GM19452 (cell line): ENCODE results near the gene REEP6.
"Not testable (repeated sequence)": the region's sequence is repeated elsewhere in the genome, so short reads cannot be mapped to it uniquely, and the experiment has no call there.

ENCODE experiments used
- ATAC-seq: cut with Tn5 transposase; IDR thresholded peaks from one replicate; pipeline ENCODE4 v1.9.1; 2021; ENCODE audit not compliant: unreplicated experiment

REEP6 gene

GRCh38 chr19:1522838-1523237 is 31.9 kb downstream of the REEP6 start:
- ATAC-seq, result no peak

DNA sequence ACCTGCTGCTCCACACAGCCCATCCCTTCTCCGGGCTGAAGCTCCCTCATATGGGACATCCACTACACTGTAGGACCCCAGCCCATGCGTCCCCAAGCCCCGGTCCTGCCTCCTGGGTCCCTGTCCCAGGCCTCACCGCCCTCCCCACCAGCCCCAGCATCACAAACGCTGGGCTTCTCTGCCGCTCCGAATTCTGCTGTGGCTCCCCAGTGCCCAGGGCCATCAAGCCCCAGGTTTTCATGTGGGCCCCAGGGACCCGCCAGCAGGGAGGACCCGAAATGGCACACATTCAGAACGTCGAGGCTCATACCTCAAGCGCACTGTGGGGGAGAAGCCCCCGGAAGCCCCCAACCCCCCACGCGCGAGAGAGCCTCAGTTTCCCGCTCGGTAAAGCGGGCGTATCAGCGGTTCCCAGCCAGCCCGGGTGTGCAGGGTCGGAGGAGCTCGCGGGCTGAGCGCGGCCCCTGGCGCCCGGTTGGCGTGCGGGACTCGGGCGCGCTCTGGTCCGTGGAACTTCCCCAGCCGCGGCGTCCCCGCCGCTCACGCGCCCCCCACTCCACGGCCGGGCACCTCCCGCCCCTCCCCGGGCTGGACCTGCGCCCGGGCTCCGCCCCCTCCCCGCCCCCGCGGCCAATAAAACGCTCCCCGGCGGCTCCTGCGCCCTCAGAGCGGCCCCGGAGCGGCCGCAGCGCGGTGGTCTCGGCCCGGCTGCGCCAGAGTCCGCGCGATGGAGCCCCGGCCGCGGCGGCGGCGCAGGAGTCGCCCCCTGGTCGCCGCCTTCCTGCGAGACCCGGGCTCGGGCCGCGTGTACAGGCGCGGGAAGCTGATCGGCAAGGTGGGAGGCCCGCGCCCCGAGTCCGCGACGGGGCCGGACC is 32.7 kb downstream of the REEP6 start, which contains the start of gene PLK5:
Gene PLK5 (plus strand): TSS at position 666 of the 875 bp plus-strand sequence. CDS start 2,920 bp downstream, outside the sequence.
- no peak for ATAC-seq

GRCh38 chr19:1524287-1524971 is 33.4 kb downstream of the REEP6 start:
- no peak for ATAC-seq

GRCh38 chr19:1524972-1525325 is 34.0 kb downstream of the REEP6 start:
- no peak for ATAC-seq

DNA sequence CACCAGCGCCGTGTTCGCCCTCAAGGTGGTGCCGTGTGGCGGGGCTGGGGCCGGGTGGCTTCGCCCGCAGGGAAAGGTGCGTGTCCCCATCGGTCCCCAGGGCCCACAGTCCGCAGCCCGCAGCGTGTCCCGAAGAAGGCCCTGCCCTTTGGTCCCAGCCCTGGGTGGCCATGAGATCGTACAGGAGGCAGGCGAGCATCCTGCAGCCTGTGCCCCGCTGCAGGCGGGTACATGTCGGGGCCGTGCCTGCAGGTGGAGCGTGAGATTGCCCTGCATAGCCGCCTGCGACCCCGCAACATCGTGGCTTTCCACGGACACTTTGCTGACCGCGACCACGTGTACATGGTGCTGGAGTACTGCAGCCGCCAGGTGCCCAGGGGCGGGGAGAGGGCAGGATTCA is 34.4 kb downstream of the REEP6 start:
- no peak for ATAC-seq

GRCh38 chr19:1526066-1526778 is 35.2 kb downstream of the REEP6 start:
- ATAC-seq, result no peak

DNA sequence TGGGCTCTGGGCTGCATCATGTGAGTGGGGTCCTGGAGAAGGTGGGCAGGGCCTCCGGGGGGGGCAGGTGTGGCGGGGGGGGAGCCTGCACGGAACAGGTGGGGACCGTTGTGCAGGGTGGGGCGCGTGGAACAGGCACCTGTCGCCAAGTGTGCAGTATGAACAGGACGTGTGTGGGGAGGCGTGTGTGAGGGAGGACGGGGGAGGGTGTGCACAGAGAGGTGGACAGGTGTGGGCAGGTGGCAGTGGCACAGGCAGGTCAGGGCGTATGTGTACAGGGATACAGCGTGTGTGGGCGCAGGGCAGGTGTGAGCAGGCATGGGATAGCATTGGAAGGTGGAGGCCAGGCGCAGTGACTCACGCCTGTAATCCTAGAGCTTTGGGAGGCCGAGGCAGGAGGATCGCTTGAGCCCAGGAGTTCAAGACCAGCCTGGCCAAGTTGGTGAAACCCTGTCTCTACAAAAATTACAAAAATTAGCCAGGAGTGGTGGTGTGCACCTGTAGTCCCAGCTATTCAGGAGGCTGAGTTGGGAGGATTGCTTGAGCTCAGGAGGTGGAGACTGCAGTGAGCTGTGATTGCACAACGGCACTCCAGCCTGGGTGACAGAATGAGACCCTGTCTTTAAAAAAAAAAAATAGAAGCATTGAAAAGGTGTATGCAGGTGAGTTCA is 36.1 kb downstream of the REEP6 start:
- ATAC-seq, result no peak

DNA sequence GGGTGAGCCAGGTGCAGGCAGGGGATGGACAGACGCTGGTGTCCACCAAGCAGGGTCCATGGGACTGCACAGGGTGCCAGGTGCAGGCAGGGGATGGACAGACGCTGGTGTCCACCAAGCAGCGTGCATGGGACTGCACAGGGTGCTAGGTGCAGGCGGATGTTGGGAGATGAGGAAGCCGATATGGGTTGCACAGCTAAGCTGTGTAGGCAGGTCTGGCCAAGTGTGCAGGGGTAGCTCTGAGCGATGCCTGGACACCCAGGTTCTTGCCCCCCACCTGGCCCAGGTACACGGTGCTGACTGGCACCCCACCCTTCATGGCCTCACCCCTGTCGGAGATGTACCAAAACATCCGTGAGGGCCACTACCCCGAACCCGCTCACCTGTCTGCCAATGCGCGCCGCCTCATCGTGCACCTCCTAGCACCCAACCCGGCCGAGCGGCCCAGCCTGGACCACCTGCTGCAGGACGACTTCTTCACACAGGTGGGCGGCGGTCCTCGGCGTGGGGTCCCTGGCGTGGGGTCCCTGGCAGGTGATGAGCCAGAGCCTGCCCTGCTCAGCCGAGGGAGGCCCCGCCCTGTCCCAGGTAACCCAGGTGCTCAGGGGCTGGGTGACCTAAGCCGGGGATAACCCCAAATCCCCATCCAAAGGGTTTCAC is 36.8 kb downstream of the REEP6 start:
- ATAC-seq, result no peak

DNA sequence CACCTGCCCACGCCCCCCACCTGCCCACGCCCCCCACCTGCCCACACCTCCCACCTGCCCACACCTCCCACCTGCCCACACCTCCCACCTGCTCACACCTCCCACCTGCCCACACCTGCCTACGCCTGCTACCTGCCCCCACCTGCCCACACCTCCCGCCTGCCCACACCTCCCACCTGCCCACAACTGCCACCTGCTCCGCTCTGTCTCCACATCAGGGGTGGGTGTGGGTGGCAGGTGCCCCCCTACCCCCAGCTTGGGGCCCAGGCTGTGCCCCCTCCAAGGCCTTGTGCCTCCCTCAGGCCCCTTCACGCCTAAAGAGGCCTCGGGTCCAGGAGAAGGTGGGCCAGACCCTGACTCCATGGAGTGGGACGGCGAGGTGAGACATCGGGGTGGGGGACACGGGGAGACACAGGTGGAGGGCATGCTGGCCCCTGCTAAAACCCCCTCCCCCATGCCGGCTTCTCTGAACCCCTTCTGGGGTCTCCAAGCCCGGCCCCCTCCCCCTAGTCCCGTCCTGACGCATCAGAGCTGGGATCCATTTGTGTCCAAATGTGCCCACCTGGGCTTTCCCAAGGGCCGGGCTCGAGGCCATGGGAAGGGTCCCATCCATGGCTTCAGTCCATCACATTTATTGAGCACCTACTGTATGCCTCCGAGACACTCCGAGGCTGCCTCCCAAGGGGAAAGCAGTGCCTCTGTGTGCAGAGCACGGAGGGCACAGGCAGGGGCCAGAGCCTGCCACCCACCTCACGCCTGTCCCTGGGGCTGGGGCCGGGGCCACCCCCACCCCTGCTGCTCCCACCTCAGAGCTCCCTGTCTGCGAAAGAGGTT is 37.8 kb downstream of the REEP6 start:
- no peak for ATAC-seq

GRCh38 chr19:1529430-1529816 is 38.4 kb downstream of the REEP6 start:
- no peak for ATAC-seq

- not testable (repeated sequence) for ATAC-seq
These were observed 39.9 kb downstream of the REEP6 start for GRCh38 chr19:1530856-1531255.

GRCh38 chr19:1531587-1531986 is 40.6 kb downstream of the REEP6 start:
- ATAC-seq, result no peak

DNA sequence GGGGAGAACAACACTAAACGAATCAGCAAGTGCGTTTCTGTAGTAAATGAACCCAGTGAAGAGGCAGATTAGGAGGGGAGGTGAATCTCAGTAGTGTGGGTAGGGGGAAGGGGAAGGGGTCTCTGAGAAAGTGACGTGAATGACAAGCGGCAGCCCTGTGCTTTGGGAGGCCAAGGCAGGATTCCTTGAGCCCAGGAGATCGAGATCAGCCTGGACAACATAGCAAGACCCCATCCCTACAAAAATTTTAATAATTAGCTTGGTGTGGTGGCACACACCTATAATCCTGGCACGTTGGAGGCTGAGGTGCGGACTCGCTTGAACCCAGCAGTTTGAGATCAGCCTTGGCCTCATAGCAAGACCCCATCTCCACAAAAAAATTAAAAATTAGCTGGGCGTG is 41.0 kb downstream of the REEP6 start:
- ATAC-seq, result no peak

DNA sequence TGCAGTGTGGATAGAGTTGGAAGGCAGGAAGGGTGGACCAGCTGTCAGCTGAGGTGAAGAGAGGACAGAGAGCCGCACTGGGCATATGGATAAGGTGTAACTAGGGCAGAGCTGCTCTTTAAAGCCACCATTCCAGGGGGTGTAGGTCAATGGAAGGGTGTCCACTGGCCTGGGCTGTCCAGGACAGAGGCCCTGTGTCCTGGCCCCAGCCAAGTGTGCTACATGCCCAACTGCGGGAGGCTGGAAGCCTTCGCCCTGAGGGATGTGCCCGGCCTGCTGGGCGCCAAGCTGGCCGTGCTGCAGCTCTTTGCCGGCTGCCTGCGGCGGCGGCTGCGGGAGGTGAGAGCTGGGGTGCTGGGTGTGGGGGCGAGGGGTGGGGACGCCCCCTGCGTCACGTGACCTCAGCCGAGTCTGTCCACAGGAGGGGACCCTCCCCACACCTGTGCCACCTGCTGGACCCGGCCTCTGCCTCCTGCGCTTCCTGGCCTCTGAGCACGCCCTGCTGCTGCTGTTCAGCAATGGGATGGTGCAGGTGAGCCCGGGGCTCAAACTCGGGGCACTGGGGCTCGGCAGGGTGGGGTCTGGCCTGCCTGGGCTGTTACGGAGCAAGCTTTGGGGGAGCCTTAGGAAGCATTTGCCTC is 42.6 kb downstream of the REEP6 start:
- ATAC-seq, result no peak

- no peak for ATAC-seq
These were observed 44.0 kb downstream of the REEP6 start for GRCh38 chr19:1534972-1535371.

DNA sequence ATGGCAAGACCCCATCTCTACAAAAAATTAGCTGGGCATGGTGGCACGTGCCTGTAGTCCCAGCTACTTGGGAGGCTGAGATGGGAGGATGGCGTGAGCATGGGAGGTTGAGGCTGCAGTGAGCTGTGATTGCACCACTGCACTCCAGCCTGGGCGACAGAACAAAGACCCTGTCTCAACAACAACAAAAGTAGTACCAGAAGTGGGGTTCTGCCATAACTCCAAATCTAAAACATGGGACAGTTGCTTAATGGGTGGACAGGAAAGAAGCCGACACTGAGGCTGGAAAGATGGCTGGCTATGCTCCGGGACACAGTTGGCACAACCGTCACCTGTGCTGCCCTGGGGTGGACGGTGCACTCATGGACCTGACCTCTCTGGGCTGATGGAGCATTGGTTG is 44.7 kb downstream of the REEP6 start:
- ATAC-seq, result not testable (repeated sequence)

DNA sequence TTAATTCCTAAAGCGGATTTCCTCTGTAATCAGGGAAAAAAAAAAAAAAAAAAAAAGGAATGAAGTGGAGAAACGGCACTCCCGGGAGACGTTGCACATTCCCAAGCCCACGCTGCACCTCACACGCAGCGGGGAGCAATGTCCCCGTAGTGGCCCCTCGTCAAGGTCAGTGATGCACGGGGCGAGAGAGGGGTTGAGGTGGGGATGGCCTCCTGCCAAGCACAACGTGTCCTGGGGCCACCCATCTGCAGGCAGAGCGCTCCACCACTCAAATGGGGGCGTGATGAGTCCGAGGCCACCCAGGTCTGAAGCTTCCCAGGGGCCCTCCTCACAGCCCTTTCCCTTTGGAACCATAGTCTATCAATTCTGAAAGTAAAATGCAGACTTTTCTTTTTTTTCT is 48.0 kb downstream of the REEP6 start:
- ATAC-seq, result no peak

DNA sequence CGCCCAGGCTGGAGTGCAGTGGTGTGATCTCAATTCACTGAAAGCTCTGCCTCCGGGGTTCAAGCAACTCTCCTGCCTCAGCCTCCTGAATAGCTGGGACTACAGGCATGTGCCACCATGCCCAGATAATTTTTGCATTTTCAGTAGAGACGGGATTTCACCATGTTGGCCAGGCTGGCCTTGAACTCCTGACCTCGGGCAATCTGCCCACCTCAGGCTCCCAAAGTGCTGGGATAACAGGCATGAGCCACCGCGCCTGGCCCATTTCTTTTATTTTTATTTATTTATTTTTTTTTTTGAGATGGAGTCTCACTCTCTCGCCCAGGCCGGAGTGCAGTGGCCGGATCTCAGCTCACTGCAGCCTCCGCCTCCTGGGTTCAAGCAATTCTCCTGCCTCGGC is 48.8 kb downstream of the REEP6 start:
- ATAC-seq, result not testable (repeated sequence)

- no peak for ATAC-seq
These were observed 49.5 kb downstream of the REEP6 start for GRCh38 chr19:1540365-1540925.
